ENCODE results near the gene SEMA3E.
"Not testable (repeated sequence)": the region's sequence is repeated elsewhere in the genome, so short reads cannot be mapped to it uniquely, and the experiment has no call there.

The SEMA3E gene

DNA sequence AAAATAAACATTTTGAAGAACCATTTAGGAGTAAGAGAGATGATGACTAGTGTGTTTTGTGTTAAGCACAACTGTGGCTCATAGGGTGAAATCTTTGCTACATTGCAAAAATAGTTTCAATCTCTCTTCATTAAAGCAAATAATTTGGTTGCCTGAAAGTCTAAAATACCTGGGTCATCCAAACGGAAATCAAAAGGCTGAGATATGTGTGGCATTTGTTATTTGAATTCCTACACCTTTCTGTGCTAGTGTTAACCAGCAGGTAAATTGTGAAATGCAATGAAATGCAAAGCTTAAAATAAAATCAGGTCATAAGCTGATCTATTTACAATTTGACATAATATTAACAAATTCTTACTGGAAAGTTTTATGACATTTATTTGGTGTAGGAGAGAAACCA is 40.9 kb upstream of the SEMA3E start:
- TF ChIP-seq, protein P1, sequence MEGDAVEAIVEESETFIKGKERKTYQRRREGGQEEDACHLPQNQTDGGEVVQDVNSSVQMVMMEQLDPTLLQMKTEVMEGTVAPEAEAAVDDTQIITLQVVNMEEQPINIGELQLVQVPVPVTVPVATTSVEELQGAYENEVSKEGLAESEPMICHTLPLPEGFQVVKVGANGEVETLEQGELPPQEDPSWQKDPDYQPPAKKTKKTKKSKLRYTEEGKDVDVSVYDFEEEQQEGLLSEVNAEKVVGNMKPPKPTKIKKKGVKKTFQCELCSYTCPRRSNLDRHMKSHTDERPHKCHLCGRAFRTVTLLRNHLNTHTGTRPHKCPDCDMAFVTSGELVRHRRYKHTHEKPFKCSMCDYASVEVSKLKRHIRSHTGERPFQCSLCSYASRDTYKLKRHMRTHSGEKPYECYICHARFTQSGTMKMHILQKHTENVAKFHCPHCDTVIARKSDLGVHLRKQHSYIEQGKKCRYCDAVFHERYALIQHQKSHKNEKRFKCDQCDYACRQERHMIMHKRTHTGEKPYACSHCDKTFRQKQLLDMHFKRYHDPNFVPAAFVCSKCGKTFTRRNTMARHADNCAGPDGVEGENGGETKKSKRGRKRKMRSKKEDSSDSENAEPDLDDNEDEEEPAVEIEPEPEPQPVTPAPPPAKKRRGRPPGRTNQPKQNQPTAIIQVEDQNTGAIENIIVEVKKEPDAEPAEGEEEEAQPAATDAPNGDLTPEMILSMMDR (IDR thresholded peaks at IDR 0.05; ENCODE audit: extremely low read depth, insufficient read depth, missing control alignments), result no peak
- in situ Hi-C loops (cut with MboI; ENCODE audit: low pct_unique_long_range_greater_than_20kb, low sequenced_read_pairs, unreplicated experiment), result no loop called here
- DNase-seq (ENCODE audit: low spot score), result no peak

DNA sequence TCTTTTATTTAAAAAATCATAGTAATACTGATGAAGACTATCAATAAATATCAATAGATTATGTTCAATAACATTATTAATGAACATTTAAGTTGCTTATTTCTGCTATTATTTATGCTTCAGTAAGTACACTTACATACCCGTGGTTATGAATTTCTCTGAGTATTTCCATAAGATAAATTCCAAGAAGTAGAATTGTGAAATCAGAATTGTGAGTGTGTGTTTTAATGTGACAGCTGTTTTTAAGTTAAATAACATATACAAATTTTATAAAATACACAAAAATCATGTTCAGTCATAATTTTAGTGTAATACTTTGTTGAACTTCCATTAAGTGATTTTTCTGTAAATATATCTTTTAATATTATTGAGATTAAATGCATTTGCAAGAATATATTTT is 37.5 kb upstream of the SEMA3E start:
- TF ChIP-seq, protein P1 (IDR thresholded peaks at IDR 0.05; ENCODE audit: extremely low read depth, insufficient read depth, missing control alignments), result no peak
- in situ Hi-C loops (cut with MboI; ENCODE audit: low pct_unique_long_range_greater_than_20kb, low sequenced_read_pairs, unreplicated experiment), result no loop called here
- no peak for DNase-seq (ENCODE audit: low spot score)

DNA sequence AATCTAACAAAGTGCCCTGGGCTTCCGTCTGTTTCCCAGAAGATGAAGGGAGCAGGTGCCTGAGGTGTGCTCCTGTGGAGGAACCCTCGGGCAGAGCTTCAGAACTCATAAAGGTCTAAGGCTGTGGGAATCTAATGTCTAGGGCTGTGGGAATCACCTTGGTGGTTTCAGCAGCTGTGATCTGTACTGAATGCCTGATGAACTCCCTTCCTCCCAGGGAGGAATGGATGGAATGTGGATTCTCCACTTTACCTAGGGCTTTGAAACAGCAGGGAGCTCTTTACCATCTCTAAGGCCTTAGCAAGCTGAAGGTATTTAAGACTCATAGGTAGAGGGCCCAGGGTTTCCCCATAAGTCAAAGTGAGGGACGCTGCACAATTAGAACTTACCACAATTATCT is 36.0 kb upstream of the SEMA3E start:
- in situ Hi-C loops (cut with MboI; ENCODE audit: low pct_unique_long_range_greater_than_20kb, low sequenced_read_pairs, unreplicated experiment), result no loop called here
- TF ChIP-seq, protein P1 (IDR thresholded peaks at IDR 0.05; ENCODE audit: extremely low read depth, insufficient read depth, missing control alignments), result no peak
- DNase-seq (ENCODE audit: low spot score), result no peak

DNA sequence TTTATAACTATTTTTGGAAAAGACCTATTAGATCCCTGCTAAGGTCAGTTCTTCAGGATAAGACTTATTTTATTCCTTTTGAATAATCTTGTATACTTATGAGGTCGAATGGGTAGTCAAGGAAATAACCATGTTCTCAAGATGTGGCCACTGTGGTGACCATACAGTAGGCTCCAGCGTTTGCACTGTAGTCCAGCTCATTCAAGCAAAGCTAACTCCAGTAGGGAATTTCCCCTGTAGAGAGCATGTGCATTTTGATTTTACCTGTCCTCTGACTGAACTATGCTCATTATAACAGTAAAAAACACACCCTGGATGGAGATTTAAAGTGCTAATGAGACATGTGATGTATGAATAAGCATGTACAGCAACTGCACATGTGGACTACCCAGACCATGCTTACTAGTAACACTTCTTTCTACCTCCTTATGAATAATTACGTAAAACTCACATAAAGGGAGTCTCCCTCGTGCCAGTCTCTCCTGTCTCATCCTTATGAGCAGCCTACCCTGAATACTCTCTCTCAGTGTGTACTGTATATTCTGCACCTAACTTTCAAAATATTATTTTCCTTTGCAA is 32.4 kb upstream of the SEMA3E start:
- TF ChIP-seq, protein P1 (IDR thresholded peaks at IDR 0.05; ENCODE audit: extremely low read depth, insufficient read depth, missing control alignments), result no peak
- no peak for DNase-seq (ENCODE audit: low spot score)
- in situ Hi-C loops (cut with MboI; ENCODE audit: low pct_unique_long_range_greater_than_20kb, low sequenced_read_pairs, unreplicated experiment), result no loop called here

DNA sequence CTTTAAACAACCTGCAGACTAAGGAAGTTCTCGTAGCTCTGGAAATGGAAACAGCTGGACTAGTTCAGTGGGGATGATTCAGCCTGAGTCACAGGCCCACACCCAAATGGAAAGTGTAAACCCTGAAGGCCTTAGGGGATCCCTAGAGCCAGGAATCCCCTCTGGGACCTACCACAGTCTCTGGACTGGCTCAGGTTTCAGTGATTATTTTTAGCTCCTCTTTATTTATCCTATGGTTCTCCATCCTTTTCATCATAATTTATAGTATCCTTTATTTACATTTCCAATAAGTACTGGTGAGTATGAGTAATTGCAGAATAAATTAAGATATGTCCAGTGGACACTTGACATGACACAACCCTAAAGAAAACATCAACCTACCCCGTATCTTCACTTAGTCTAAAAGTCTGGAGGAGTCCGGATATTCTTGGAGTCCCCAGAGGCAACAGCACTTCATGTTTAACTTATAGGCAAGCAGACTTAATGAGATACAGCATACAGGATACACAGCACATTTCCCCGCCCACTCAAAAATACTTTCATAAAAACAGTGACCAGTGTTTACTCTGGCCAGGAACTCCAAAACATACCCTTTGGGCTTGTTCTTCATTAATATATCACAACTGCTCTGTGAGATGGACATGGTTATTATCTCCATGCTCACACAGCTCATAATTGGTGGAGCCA is 28.4 kb upstream of the SEMA3E start:
- no peak for DNase-seq (ENCODE audit: low spot score)
- in situ Hi-C loops (cut with MboI; ENCODE audit: low pct_unique_long_range_greater_than_20kb, low sequenced_read_pairs, unreplicated experiment), result no loop called here
- TF ChIP-seq, protein P1 (IDR thresholded peaks at IDR 0.05; ENCODE audit: extremely low read depth, insufficient read depth, missing control alignments), result no peak

DNA sequence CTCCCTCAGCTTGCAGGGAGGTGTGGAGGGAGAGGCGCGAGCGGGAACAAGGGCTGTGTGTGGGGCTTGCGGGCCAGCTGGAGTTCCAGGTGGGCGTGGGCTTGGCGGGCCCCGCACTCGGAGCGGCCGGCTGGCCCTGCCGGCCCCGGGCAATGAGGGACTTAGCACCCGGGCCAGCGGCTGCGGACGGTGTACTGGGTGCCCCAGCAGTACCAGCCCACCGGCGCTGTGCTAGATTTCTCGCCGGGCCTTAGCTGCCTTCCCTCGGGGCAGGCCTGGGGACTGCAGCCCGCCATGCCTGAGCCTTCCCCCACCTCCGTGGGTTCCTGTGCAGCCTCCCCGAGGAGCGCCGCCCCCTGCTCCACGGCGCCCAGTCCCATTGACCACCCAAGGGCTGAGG is 24.4 kb upstream of the SEMA3E start:
- DNase-seq (ENCODE audit: low spot score), result not testable (repeated sequence)
- in situ Hi-C loops (cut with MboI; ENCODE audit: low pct_unique_long_range_greater_than_20kb, low sequenced_read_pairs, unreplicated experiment), result loop anchor here (25.0 kb wide), 1 partner anchor 236 kb away; no protein-coding TSS in a partner anchor

DNA sequence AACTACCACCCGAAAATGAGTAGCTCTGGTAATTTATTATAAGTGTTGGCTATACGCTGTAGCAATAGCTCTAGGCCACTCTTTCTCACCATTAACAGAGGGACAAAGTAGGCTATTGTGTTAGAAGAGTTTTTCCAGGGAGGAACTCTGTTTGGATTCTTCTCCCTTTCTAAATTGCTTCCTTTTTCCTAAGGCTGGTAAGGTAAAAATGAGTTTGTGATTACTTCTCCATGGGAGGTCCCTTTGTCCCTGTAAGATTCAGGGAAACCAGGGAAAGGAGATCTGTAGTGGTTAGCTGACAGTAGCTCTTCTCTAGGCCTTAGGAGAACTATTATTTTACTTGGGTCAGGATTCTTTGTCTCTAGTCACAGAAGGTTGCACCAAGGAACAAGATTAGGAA is 23.2 kb upstream of the SEMA3E start:
- DNase-seq (ENCODE audit: low spot score), result no peak
- in situ Hi-C loops (cut with MboI; ENCODE audit: low pct_unique_long_range_greater_than_20kb, low sequenced_read_pairs, unreplicated experiment), result loop anchor here (25.0 kb wide), 1 partner anchor 235 kb away; no protein-coding TSS in a partner anchor
- TF ChIP-seq, protein P1 (IDR thresholded peaks at IDR 0.05; ENCODE audit: extremely low read depth, insufficient read depth, missing control alignments), result no peak
